GM23338 (cell line): ENCODE data around the gene SLC25A15. TPM values are rescaled to one million over a fixed set of nuclear protein-coding genes. Genes with fewer than 3 reads are reported as not detected.
A peak's percentile ranks its signal among the peaks of the same experiment; 100 is the strongest.

Experiments
- ATAC-seq: fragments of 200-7000 bp; cut with Tn5 transposase; 3 replicates; pipeline ENCODE4 v1.9.1; 2020
- DNase-seq: peaks from one replicate; pipeline ENCODE4 v3.0.0-alpha.2; 2015; ENCODE audit warnings: low spot score
- H2AFZ ChIP-seq: fragments of 200-600 bp; sonication (generic); 2 replicates; pipeline ENCODE4 v1.8.0; 2016; ENCODE audit warnings: antibody characterized with exemption, mild to moderate bottlenecking, moderate library complexity
- H3F3A ChIP-seq: fragments of 200-600 bp; sonication (generic); replicated peaks from 2 replicates; pipeline ENCODE4 v1.8.0; 2017; ENCODE audit warnings: antibody characterized with exemption, mixed run types, low read depth
- H3K27ac ChIP-seq: fragments of 200-600 bp; sonication (generic); 2 replicates; pipeline ENCODE4 v1.6.1; 2016; ENCODE audit warnings: low read depth
- H3K27me3 ChIP-seq: fragments of 200-600 bp; sonication (generic); 2 replicates; pipeline ENCODE4 v1.8.0; 2016; ENCODE audit warnings: mild to moderate bottlenecking, mixed run types, moderate library complexity; ENCODE audit not compliant: insufficient read depth
- H3K36me3 ChIP-seq: fragments of 200-600 bp; sonication (generic); 2 replicates; pipeline ENCODE4 v1.8.0; 2016; ENCODE audit warnings: mild to moderate bottlenecking; ENCODE audit not compliant: insufficient read depth
- H3K4me1 ChIP-seq: fragments of 200-600 bp; sonication (generic); 2 replicates; pipeline ENCODE4 v1.8.0; 2016; ENCODE audit warnings: mild to moderate bottlenecking, moderate library complexity; ENCODE audit not compliant: insufficient read depth
- H3K4me2 ChIP-seq: fragments of 200-600 bp; sonication (generic); 2 replicates; pipeline ENCODE4 v1.7.1; 2017; ENCODE audit warnings: mixed run types
- H3K4me3 ChIP-seq: fragments of 200-600 bp; sonication (generic); 2 replicates; pipeline ENCODE4 v1.6.1; 2016; ENCODE audit warnings: mixed run types
- H3K79me2 ChIP-seq: fragments of 200-600 bp; sonication (generic); replicated peaks from 2 replicates; pipeline ENCODE4 v1.8.0; 2017; ENCODE audit warnings: mild to moderate bottlenecking; ENCODE audit not compliant: insufficient read depth
- H3K9me2 ChIP-seq: fragments of 200-600 bp; sonication (generic); 2 replicates; pipeline ENCODE4 v1.8.0; 2017; ENCODE audit not compliant: insufficient read depth
- H4K20me1 ChIP-seq: fragments of 200-600 bp; sonication (generic); replicated peaks from 2 replicates; pipeline ENCODE4 v1.8.0; 2017; ENCODE audit warnings: mild to moderate bottlenecking; ENCODE audit not compliant: insufficient read depth
- H3K27ac Mint-ChIP-seq: 2 replicates; pipeline ENCODE4 v1.8.0; 2020; ENCODE audit warnings: inconsistent platforms, mild to moderate bottlenecking, moderate library complexity, mixed read lengths
- H3K27me3 Mint-ChIP-seq: 3 replicates; pipeline ENCODE4 v1.8.0; 2022; ENCODE audit warnings: low read depth, mild to moderate bottlenecking, moderate library complexity, mixed read lengths, inconsistent platforms; ENCODE audit not compliant: insufficient read depth, poor library complexity
- H3K36me3 Mint-ChIP-seq: 3 replicates; pipeline ENCODE4 v1.8.0; 2021; ENCODE audit warnings: low read depth, mild to moderate bottlenecking, inconsistent platforms, moderate library complexity, mixed read lengths
- H3K4me1 Mint-ChIP-seq: 3 replicates; pipeline ENCODE4 v1.8.0; 2020; ENCODE audit warnings: mild to moderate bottlenecking, inconsistent platforms, mixed read lengths
- H3K4me3 Mint-ChIP-seq: 3 replicates; pipeline ENCODE4 v1.8.0; 2021; ENCODE audit warnings: moderate library complexity, mild to moderate bottlenecking, inconsistent platforms, mixed read lengths
- H3K9me3 Mint-ChIP-seq: 3 replicates; pipeline ENCODE4 v1.8.0; 2020; ENCODE audit warnings: moderate library complexity, mild to moderate bottlenecking, inconsistent platforms, mixed read lengths
- CREB1 ChIP-seq: fragments of 250-450 bp; sonication (Bioruptor Pico); IDR thresholded peaks from 2 replicates; pipeline ENCODE4 v1.5.0; 2020; ENCODE audit warnings: low read depth, mild to moderate bottlenecking, moderate library complexity
- CTCF ChIP-seq, 2 experiments: fragments of 200-600 bp in 1 of 2; sonication (generic) in 1 of 2; conservative IDR thresholded peaks; 2 replicates each; pipeline versions ENCODE4 v1.5.1 to v1.6.1; 2016 to 2017; ENCODE audit warnings: antibody characterized with exemption in 2 of 2, low read depth in 2 of 2, mild to moderate bottlenecking in 2 of 2, moderate library complexity in 1 of 2
- JUNB ChIP-seq: IDR thresholded peaks from one replicate; pipeline ENCODE4 v1.6.1; 2016; ENCODE audit warnings: antibody characterized with exemption; ENCODE audit not compliant: unreplicated experiment
- ZNF331 ChIP-seq: fragments of 250-450 bp; sonication (Bioruptor Pico); IDR thresholded peaks from 2 replicates; pipeline ENCODE4 v1.5.0; 2020; ENCODE audit warnings: low read depth, mild to moderate bottlenecking, moderate library complexity
- ZNF462 ChIP-seq: fragments of 250-450 bp; sonication (Bioruptor Pico); IDR thresholded peaks from 2 replicates; pipeline ENCODE4 v1.5.0; 2020; ENCODE audit warnings: mild to moderate bottlenecking, moderate library complexity
- polyA plus RNA-seq: library from polyadenylated mRNA; unstranded; fragments of >200 nt; fragmentation: Nextera tagmentation; extraction: Ambion mirVana; gene quantifications from 2 replicates; pipeline ENCODE4 v1.2.1, GENCODE V29; 2016
- total RNA-seq: library from RNA; depleted of rRNA; stranded (reverse); fragments of >200 nt; shearing (Covaris generic); gene quantifications from 2 replicates; pipeline ENCODE4 v1.2.3, GENCODE V29; 2014

SLC25A15 gene
- total and polyA plus RNA-seq, 2 experiments from 2014 or later = 6.5 to 32.6 TPM

DNA sequence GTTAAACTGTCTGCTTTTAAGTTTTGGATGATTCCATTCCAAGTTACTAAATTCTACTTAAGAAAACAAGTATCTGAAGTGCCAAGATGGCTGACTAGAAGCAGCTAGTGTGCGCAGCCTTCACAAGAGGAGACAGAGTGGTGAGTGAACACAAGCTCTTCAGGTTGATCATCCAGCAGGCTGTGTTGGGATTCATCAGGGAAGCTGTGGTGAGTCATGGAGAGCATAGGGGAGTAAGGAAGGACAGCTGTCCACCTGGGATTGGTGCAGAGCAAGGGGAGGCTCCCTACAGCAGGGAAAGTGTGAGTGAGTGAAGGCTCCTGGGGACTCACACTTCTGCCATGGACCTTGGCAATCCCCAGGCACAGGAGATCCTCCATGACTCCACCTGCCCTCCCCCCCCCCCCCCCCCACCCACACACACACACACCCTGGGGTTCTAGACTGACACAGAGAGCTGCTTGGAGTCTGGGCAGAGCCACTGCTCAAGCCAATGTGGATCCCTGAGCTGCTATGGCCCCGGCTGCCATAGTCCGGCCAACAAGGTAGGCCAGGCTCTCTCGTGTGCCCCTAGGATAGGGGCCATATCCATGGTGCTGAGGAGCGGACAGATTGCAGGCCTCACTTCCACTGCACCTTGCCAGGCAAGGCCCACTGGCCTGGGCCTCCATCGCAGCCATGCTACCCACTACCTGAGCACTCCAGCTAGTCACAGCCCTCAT lies 23.5 kb downstream of the SLC25A15 start (continued):
- TF ChIP-seq ZNF462 (CRISPR knock-in tag) (no peak), JUNB (no peak)

GRCh38 chr13:40813667-40814454 lies 24.4 kb downstream of the SLC25A15 start:
- H3K4me3 ChIP-seq = no peak overlapping the region
- Mint-ChIP-seq H3K4me1 (no peaks in the 10 kb centered on the region), H3K27me3 (no peaks in the 10 kb centered on the region), H3K9me3 (peaks cover 18% of the 10 kb centered on the region; the same call in 2 of the 3 replicates), H3K36me3 (peaks cover 49% of the 10 kb centered on the region), H3K4me3 (no peak overlapping the region), H3K27ac (no peak overlapping the region)
- no peak overlapping the region for H3K4me2 ChIP-seq
- H3K9me2 ChIP-seq = no peaks in the 10 kb centered on the region
- no peaks in the 10 kb centered on the region for H3F3A ChIP-seq
- H3K4me1 ChIP-seq = no peaks in the 10 kb centered on the region
- no peaks in the 10 kb centered on the region for H4K20me1 ChIP-seq
- H3K36me3 ChIP-seq = no peaks in the 10 kb centered on the region
- H3K79me2 ChIP-seq = no peaks in the 10 kb centered on the region
- ATAC-seq (peak; percentile 96), DNase-seq (peak; percentile 78)
- no peaks in the 10 kb centered on the region for H3K27me3 ChIP-seq
- no peak overlapping the region for H2AFZ ChIP-seq
- TF ChIP-seq CTCF (conservative IDR thresholded peaks at IDR 0.05; ENCODE audit: low read depth in 2 of 2) (peak; percentile 70 to 71), CREB1 (CRISPR knock-in tag) (no peak), ZNF331 (peak; percentile 82)
- no peak overlapping the region for H3K27ac ChIP-seq
